Kasumi-1 (cell line): Measurements from ENCODE around the gene ZBTB32.
"Not testable (repeated sequence)": the region's sequence is repeated elsewhere in the genome, so short reads cannot be mapped to it uniquely, and the experiment has no call there.

Source experiments
- DNase-seq, 2 experiments: peaks; one replicate each; lab custom pipeline; 2025; lab: John Stamatoyannopoulos, UW

The ZBTB32 gene, protein sequence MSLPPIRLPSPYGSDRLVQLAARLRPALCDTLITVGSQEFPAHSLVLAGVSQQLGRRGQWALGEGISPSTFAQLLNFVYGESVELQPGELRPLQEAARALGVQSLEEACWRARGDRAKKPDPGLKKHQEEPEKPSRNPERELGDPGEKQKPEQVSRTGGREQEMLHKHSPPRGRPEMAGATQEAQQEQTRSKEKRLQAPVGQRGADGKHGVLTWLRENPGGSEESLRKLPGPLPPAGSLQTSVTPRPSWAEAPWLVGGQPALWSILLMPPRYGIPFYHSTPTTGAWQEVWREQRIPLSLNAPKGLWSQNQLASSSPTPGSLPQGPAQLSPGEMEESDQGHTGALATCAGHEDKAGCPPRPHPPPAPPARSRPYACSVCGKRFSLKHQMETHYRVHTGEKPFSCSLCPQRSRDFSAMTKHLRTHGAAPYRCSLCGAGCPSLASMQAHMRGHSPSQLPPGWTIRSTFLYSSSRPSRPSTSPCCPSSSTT

DNA sequence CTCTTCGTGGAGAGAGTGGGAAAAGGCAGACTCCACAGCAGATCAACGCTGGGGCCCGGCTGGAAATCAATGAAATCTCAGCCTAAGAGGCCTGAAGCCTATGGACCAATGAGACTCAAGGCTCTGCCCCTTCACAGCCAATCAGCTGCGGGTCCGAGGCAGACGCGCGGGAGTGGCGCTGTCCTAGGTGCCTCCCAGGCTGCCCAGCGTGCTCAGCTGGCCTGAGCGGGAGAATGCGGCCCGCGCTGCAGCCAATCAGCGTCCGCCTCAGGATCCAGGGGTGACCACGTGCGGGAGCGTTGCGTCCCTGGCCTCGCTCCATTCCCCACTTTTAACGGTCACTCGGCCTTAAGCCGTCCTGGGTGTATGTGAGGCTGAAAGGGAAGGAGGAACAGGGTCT, at the start of gene ZBTB32:
Gene ZBTB32 (plus strand): TSS at position 341 of the 400 bp plus-strand sequence. CDS start 10,069 bp downstream, outside the sequence.
- no peak for DNase-seq

DNA sequence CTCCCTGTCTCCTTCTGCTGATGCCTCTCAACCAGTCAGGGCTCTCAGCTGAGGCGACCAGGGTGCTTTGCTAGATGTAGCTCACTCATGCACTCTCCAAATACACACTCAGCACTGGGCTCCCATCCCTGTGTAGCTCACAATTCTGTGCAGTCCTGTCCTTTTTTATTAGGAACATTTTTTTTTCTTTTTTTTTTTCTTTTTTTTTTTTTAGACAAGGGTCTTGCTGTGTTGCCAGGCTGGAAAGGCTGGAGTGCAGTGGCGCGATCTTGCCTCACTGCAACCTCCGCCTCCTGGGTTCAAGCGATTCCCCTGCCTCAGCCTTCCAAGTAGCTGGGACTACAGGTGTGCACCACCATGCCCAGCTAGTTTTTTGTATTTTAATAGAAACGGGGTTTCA, 49.5 kb upstream of the ZBTB32 start:
- DNase-seq: not testable (repeated sequence)

DNA sequence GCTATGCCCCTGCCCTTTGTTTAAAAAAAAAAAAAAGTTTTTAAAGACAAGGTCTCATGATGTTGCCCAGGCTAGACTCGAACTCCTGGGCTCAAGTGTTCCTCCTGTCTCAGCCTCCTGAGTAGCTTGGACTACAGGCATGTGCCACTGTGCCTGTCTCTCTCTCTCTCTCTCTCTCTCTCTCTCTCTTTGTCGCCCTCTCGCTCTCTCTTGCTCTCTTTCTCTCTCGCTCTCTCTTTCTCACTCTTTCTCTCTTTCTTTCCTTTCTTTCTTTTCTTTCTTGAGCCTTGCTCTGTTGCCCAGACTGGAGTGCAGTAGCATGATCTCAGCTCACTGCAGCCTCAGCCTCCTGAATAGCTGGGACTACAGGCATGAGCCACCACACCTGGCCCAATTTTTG, 48.8 kb upstream of the ZBTB32 start:
- DNase-seq: no peak

DNA sequence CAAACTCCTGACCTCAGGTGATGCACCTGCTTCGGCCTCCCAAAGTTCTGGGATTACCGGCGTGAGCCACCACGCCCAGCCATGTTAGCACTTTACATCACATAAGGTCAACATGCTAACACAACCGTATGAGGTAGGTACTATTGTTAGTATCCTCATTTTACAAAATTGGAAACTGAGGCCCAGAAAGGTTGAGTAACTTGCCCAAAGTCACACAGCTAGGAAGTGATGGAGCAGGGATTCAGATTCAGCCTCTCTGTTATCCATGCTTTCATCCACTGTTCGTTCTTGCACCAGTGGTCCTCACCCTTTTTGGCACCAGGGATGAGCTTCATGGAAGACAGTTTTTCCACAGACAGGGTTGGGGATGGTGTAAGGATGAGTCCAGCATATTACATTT, 47.7 kb upstream of the ZBTB32 start:
- no peak for DNase-seq

DNA sequence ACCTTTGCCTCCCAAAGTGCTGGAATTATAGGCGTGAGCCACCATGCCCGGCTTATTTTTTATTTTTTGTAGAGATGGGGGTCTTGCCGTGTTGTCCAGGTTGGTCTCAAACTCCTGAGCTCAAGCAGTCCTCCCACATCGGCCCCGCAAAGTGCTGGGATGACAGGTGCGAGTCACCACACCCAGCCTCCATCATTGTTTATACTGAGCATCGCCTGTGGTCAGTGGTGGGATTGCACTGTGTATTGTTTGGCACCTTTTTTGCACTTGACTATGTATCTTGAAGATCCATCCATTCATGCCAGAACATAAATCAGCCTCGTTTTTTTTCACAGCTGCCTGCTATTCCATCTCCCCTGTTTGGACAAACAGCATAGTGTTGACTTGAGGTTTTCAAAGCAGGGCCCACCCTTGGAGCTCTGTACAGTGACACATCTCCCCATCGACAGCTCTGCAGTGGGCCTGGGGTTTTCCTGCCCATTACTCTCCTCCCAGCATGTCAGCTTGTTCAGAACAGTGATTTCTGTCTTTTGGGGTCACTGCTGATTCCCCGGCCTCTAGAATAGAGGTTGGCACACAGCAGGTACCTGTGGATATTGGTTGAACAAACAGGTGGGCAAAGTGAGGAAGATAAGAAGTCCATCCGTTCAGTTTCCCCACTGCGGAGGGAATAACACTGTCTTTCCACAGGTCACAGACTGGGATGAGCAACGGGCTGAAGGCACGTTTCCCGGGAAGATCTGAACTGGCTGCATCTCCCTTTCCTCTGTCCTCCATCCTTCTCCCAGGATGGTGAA, 46.3 kb upstream of the ZBTB32 start:
- no peak for DNase-seq

DNA sequence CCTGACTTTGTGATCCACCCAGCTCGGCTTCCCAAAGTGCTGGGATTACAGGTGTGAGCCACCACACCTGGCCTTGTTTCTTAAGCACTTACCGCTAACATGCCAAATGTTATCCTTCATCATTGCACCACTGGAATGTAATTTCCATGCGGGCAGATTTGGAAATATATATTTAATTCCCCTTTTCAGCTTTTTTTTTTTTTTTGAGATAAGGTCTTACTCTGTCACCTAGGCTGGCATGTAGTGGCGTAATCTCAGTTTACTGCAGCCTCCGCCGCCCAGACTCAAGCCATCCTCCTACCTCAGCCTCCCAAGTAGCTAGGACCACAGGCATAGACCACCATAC, 42.4 kb upstream of the ZBTB32 start:
- DNase-seq: no peak

DNA sequence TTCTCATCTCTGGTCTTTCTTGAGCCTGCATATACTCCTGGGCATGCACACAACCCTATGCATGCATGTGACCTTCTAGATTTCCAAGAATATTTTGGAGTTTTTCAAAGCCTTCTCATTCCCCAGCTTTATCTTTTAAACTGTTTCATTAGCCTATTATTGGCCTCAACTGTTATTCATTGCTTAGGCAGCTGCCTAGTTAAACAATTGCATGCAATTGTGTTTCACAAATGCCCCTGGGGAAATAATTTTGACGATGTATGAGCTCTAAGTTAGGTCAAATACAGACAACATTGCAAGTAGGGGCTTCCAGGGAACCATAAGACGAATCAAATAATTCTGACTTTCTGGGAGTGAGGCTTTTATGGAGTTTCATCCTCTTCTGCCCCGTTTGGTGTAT, 40.4 kb upstream of the ZBTB32 start:
- DNase-seq: no peak

DNA sequence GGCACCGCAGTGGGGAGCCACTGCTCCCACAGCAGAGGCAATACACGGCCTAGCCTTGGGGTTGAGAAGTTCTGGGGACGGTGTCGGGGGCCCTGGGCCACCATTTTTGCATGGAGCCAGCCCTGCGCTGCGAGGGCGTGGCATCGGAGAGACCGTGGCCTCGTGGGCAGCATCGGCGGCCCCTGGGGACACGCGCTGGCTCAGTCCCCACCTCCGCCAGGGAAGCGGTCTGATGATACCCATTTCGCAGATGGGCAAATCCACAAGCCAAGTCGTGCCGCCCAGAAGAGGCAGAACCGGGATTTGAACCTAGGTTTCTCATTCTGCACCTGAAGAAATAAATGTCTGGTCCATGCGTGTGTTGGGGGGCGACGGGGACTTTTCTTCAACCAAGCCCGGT, 39.2 kb upstream of the ZBTB32 start:
- no peak for DNase-seq

DNA sequence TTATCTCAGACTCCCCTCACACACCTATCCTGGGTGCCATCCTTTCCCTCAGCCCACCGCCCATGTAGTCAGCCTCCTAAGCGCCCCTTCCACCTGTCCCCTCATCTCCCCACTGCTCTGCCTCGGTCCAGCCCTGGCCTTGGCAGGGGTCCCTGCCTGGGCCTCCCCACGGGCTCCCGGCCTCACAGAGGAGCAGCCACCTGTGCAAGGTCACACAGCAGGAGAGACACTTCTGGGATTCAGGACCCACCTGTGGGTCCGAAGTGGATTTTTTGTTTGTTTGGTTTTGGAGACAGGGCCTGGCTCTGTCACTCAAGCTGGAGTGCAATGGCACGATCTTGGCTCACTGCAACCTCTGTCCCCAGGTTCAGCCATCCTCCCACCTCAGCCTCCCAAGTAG, 38.8 kb upstream of the ZBTB32 start:
- DNase-seq: no peak

DNA sequence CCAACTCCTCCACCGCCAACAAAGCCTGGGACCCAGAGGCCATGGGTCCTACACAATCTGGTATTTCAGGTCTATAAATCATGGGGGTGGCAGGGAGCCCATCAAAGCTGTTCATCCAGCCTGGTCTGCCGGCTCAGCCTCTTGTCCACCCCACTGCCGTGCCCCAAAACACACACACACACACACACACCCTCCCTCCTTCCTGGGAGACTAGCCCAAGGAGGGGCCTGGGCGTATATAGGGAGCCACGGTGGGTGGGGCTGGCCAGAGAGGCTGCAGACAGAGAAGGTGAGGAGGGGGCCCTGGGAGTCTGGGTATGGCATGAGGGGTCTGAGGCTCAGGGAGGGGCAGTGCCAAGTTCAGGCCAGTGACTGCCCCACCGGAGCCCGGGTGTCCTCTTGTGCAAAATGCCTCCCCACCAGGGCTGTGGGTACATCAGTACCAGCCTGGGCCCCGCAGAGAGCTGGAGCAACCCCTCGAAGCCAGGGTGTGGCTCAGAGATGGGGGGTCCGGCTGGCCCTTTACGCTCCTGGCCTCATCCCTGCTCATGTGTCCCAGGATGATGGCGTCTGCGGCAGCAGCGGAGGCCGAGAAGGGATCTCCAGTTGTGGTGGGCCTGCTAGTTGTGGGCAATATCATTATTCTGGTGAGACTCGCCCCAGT, 38.0 kb upstream of the ZBTB32 start, which contains the start of gene UPK1A:
Gene UPK1A (plus strand): TSS at position 267 of the 663 bp plus-strand sequence. CDS start 296 bp downstream, at position 563.
- DNase-seq: no peak

DNA sequence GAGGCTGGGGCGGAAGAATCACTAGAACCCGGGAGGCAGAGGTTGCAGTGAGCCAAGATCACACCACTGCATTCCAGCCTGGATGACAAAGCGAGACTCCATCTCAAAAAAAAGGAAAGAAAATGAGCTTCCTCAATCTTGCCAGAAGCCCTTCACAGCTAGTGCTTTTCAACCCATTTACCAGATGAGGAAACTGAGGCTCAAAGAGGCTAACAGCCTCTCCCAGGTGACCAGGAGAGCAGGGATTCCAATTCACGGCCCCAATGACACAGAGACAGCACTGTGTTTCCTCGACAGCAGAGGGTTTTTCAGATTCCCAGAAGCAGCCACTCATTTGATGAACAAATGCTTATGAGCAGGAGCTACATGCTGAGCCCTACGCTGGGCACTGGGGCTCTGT, 34.8 kb upstream of the ZBTB32 start:
- DNase-seq: no peak

DNA sequence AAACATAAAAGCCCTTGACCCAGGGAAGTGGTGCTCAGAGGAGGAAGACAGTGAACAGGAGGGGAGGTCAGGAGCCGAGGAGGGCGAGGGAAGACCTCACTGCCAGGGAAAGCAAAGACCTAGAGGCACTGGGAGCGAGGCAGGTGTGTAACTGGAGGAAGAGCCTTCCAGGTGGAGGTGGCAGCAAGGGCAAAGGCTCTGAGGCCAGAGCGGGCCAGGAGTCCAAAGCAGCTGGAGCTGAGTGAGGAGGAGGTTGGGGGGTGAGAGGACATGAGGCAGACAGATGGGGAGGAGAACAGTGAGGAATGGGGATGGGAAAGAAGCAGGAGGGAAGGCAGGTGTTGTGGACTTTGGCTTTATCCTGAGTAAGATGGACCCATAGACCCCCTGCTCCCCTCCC, 34.4 kb upstream of the ZBTB32 start:
- DNase-seq: no peak

DNA sequence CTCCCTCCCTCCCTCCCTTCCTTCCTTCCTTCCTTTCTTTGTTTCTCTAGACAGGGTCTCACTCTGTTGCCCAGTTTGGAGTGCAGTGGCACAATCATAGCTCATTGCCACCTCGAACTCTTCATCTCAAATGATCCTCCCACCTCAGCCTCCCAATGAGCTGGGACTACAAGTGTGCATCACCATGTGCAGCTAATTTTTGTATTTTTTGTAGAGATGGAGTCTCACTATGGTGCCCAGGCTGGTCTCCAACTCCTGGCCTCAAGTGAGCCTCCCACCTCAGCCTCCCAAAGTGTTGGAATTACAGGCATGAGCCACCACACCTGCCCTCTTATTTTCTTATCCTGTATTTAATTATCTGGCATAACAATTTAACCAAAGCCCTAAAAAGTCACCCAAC, 33.7 kb upstream of the ZBTB32 start:
- DNase-seq: no peak

DNA sequence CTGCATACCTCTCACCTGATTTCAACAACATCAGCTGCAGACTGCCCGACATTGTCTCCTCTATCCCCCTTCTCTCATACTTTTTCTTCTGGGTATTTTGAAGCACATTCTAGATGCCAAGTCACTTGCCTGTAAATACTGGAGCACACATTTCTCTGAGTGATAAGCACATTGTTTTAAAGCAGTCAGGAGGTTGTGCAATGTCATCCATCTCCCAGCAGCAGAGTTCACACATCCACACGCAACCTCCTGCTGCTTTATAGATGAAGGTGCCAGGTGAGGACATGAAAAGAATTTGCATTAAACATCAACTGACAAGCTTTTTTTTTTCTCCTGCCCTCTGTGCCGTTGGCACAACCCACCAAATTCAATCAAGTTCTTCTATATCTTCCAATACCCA, 32.5 kb upstream of the ZBTB32 start:
- DNase-seq: no peak

DNA sequence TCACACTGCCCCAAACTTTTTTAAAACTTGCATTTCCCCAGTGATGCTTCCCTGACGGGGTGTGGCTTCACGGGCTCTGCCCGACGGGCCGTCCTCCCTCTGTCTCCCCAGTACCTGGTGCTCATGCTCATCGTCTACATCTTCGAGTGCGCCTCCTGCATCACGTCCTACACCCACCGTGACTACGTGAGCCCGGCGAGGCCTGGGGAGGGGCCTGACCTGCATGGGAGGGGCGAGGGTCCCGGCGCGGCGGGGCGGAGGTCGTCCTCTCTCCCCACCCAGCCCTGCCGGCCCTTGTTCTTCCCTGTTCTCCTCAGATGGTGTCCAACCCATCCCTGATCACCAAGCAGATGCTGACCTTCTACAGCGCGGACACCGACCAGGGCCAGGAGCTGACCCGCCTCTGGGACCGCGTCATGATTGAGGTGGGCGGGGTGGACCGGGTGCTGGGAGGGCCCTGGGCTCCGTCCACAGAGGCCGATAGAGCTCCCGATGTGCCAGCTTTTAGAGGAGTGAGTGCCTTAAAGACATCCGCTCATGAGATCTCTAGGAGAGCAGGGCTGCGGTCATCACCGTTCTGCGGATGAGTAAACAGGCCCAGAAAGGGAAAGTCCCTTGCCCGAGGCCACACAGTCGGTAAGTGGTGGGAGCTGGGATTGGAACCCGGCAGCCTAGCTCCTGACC, 31.1 kb upstream of the ZBTB32 start:
- no peak for DNase-seq

DNA sequence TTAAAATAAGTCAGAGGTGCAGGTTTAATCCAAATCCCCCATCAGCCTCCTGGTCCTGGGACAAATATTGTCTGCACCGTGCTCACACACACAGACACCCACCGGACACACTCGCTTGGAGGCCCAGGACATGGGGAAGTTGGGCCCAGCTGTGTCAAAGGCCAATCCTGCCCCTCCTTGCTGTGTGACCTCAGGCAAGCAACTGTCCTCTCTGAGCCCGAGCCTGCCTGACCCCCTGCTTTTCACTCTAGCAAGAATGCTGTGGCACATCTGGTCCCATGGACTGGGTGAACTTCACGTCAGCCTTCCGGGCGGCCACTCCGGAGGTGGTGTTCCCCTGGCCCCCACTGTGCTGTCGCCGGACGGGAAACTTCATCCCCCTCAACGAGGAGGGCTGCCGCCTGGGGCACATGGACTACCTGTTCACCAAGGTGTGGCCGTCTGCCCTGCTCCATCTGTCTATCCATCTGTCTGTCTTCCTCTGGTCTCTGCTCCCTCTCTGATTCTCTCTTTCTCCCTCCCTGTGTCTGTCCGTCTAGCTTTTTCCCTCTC, 28.7 kb upstream of the ZBTB32 start:
- no peak for DNase-seq

DNA sequence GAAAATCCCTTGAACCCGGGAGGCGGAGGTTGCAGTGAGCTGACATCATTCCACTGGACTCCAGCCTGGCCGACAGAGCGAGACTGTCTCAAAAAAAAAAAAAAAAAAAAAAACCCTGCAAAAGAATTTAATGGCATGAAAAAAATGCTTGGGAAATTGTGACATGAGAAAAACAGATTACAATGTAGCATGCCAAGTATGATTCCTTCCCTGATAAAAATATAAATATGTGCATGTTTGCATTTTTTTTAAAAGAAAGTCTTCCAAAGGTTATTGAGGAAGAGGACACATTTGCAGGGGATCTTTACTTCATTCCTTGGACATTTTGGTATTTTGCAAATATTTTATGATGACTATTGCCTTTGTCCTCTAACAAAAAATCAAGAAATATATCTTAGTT, 14.5 kb upstream of the ZBTB32 start:
- no peak for DNase-seq

DNA sequence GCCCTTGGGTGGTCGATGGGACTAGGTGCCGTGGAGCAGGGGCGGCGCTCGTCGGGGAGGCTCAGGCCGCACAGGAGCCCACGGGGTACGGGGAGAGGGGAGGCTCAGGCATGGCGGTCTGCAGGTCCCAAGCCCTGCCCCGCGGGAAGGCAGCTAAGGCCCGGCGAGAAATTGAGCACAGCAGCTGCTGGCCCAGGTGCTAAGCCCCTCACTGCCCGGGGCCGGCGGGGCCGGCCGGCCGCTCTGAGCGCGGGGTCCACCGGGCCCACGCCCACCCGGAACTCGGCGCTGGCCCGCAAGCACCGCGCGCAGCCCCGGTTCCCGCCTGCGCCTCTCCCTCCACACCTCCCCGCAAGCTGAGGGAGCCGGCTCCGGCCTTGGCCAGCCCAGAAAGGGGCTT, 13.3 kb upstream of the ZBTB32 start:
- not testable (repeated sequence) for DNase-seq

DNA sequence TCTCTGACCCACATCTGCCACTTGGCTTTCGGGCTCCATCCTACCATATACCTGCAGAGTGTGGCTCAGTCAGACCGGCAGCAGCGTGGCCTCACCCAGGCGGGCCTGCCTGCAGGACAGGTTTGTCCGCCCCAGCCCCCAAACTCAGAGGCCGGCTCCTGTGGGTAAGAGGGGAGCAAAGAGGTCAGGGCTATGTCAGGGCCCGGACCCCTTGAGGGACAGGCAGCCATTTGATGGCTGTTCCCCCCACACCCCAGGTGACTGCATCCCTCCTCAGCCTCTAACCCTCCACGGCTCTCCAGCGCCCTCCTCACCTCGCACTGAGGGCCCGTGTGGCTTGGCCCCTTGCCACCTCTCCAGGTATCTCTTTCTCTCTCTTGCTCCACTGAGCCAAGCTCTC, 12.3 kb upstream of the ZBTB32 start:
- no peak for DNase-seq

DNA sequence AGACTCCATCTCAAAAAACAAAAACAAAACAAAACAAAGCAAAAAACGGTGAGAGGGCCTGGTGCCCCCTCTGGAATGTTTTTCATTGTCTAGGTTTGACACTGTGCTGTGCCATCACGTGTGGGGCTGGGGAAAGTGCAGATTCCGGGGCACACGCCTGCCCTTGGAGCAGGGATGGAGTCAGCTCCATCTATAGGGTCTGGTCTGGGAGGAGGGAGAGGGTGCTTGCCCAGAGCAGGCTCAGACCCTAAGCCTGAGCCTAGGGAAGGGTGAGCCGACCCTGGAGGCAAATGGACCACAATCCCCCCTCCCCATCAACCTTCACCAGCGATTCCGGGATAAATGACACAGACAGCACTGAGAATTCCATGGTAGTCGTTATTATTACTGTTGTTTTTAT, 10.9 kb upstream of the ZBTB32 start:
- DNase-seq: no peak

DNA sequence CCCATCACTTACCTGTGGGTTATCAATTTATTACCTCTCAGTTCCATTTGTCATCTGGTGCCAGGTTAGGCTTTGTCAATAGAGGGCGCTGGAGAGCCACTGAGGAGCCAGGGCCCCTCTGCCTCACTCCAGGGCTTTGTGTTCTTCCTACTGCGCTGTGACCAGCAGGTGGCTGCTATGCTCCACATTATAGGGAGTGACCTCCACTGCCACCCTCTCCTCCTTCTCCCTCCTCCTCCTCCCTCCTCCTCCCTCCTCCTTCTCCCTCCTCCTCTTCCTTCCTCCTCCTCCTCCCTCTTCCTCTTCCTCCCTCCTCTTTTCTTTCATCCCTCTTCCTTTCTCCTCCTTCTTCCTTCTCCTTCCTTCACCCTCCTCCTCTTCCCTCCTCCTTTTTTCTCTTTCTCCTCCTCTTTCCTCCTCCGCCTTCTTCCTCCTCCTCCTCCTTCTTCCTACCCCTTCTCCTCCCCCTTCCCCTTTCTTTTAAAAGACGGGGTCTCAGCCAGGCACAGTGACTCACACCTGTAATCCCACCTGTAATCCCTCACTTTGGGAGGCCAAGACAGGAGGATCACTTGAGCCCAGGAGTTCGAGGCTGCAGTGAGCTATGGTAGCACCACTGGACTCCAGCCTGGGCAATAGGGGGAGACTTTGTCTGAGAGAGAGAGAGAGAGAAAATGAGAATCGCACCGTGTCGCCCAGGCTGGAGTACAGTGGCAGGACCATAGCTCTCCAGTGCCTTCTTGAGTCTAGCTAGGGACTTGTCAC, 10.3 kb upstream of the ZBTB32 start:
- DNase-seq: peak; percentile 91
